Midbrain (tissue), 1 donor: ENCODE measurements around the gene PRMT2.
"Not testable (repeated sequence)": the region's sequence is repeated elsewhere in the genome, so short reads cannot be mapped to it uniquely, and the experiment has no call there.

Experiments used
- DNase-seq: peaks from one replicate; lab custom pipeline; 2025; lab: John Stamatoyannopoulos, UW

PRMT2 gene

GRCh38 chr21:46668381-46668780 is 32.9 kb downstream of the PRMT2 start:
- DNase-seq = no peak

GRCh38 chr21:46668904-46669303 is 33.4 kb downstream of the PRMT2 start:
- DNase-seq = not testable (repeated sequence)

DNA sequence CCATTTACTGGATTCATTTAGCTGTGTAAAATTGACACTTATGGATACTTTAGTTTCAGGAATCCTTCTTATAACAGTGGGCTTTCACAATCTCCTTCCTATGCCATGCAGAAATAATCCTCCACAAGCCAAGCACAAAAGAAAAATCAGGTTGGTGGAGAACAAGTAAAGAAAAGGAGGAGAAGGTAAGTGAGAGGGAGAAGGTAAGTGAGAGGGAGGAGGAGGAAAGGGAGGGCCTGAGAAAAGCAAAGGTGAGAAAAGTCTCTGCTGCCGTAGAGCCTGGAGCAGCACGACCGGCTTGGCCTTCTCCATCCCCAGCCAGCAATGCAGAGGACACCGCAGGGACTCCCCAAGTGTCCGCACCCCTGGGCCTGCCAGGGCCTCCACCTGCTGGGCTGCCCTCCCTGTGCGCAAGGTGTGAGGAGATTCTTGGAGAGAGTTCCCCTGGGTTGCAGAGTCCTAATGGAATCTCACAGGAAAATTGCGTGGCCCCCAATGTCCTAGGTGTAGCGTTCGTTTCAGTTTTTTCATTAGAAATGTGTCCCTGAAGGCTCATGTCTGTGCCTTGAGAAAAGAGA is 39.0 kb downstream of the PRMT2 start:
- DNase-seq = no peak

- DNase-seq = no peak
These were observed 40.3 kb downstream of the PRMT2 start for GRCh38 chr21:46675595-46676280.

GRCh38 chr21:46676542-46676941 is 41.1 kb downstream of the PRMT2 start:
- DNase-seq = not testable (repeated sequence)

GRCh38 chr21:46681593-46681992 is 46.1 kb downstream of the PRMT2 start:
- not testable (repeated sequence) for DNase-seq

DNA sequence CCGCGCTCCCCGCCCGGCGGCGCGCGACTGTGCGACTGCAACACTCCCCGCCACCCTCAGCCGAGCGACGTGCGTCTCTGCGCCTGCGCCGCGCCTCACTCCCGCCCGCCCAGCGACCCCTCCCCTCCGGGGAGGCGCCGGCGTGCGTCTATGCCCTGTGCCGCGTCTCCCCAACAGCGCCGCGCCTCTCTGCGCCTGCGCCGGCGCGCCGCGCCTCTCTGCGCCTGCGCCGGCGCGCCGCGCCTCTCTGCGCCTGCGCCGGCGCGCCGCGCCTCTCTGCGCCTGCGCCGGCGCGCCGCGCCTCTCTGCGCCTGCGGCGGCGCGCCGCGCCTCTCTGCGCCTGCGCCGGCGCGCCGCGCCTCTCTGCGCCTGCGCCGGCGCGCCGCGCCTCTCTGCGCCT is 63.2 kb downstream of the PRMT2 start:
- DNase-seq = not testable (repeated sequence)

- not testable (repeated sequence) for DNase-seq
These were observed 63.6 kb downstream of the PRMT2 start for GRCh38 chr21:46699104-46699503.
